ENCODE measurements around the gene LIN54. TPM values are rescaled to one million over a fixed set of nuclear protein-coding genes. Genes with fewer than 3 reads are reported as not detected.

Gene LIN54
- total and polyA plus RNA-seq, 2 of the 4 experiments (the other 2 are of a cell fraction), result 5.3 to 26.9 TPM

DNA sequence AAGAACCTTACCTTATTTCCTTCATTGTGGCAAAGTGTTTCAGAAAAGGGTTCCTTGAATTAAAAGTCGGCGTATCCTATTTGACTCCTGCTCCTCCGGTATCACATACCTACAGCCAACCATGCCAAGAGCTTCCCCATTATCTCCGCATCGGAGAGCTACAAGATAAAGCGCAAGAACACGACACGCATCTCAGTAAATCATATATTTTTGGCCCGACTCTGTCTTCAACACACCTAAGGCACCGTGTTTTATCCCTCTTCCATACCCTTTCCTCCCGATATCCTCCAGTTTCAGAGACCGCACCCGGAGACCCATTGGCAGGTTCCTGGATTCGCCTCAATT, 110.6 kb downstream of the LIN54 start:
- Histone ChIP-seq H2AK5ac (ENCODE audit: low read depth, low read length) (peak overlapping the region; percentile 46; the same call in 1 of the 2 replicates), H3K18ac (ENCODE audit: low read depth, low read length) (0 out of 2 replicates have a peak overlapping the region, but pooled peaks have one; percentile 18), H4K5ac (ENCODE audit: low read depth, low read length) (0 out of 2 replicates have a peak overlapping the region, but pooled peaks have one; percentile 10), H2BK5ac (ENCODE audit: low read depth, low read length, poor library complexity, severe bottlenecking) (peak overlapping the region; percentile 88), H3K23ac (ENCODE audit: low read depth, low read length) (peak overlapping the region; percentile 85), H3K4me2 (ENCODE audit: low read depth, low read length) (peak overlapping the region; percentile 63), H3K4me1 (ENCODE audit: control insufficient read depth, insufficient read depth, low read length) (no peaks in the 10 kb centered on the region), H3K27ac (ENCODE audit: insufficient read depth, low read length) (peak overlapping the region; percentile 41), H2AK9ac (replicated peaks; ENCODE audit: low read depth, low read length, poor library complexity) (peak overlapping the region; percentile 90), H2BK120ac (ENCODE audit: low read depth, low read length) (peak overlapping the region; percentile 30), H3K36me3 (ENCODE audit: control insufficient read depth, insufficient read depth, low read length) (no peaks in the 10 kb centered on the region), H3K9me3 (ENCODE audit: control insufficient read depth, insufficient read depth, low read length) (no peaks in the 10 kb centered on the region), H3K9me1 (ENCODE audit: insufficient read depth, low read length) (peaks cover 2% of the 10 kb centered on the region; the same call in 1 of the 2 replicates), H3K56ac (ENCODE audit: extremely low read depth, insufficient read depth, low read length) (peak overlapping the region; percentile 80), H3K4me3 (ENCODE audit: insufficient read depth, low read depth, low read length) (peak overlapping the region; percentile 69), H2BK20ac (ENCODE audit: low read depth, low read length) (no peak overlapping the region), H3K14ac (replicated peaks; ENCODE audit: low read depth, low read length) (peak overlapping the region; percentile 79), H3K4ac (ENCODE audit: low read depth, low read length) (peak overlapping the region; percentile 79), H2AFZ (replicated peaks; ENCODE audit: low read length, poor library complexity) (peak overlapping the region; percentile 93), H3K9ac (ENCODE audit: low read depth, low read length) (peak overlapping the region; percentile 86), H4K20me1 (ENCODE audit: insufficient read depth, low read length) (peaks cover 6% of the 10 kb centered on the region; the same call in 1 of the 2 replicates), H2BK15ac (ENCODE audit: low read depth, low read length) (0 out of 3 replicates have a peak overlapping the region, but pooled peaks have one; percentile 13), H4K8ac (ENCODE audit: low read depth in 2 of 2, low read length in 2 of 2) (peak overlapping the region; percentile 31 to 45; a peak in 3 of 4 replicates), H3K27me3 (ENCODE audit: control insufficient read depth, insufficient read depth, low read length) (no peaks in the 10 kb centered on the region), H3K79me1 (ENCODE audit: low read depth in 1 of 2, low read length in 2 of 2) (peaks cover 0 to 17% of the 10 kb centered on the region in 2 experiments; a peak in 2 of 4 replicates), H4K91ac (ENCODE audit: insufficient read depth, low read depth, low read length) (peak overlapping the region; percentile 48)
- WGBS, 2 experiments (ENCODE audit: extremely low coverage in 2 of 2, insufficient read length in 1 of 2), result 0% methylated on average over 7 of the region's 14 CpGs; no CpG with 5 or more reads in 1 of the 2 experiments
- no peak for TF ChIP-seq POLR2A (IDR thresholded peaks at IDR 0.05; ENCODE audit: low read depth, low read length)
- 0 out of 2 replicates have a peak, but pooled peaks have one; percentile 58 for TF ChIP-seq CHD1 (IDR thresholded peaks at IDR 0.05; ENCODE audit: low read depth, low read length)
- no peak for TF ChIP-seq CEBPB (IDR thresholded peaks at IDR 0.05; ENCODE audit: low read depth, low read length)
- TF ChIP-seq MAZ (IDR thresholded peaks at IDR 0.05; ENCODE audit: borderline replicate concordance, low read depth, low read length), result no peak
- ChIA-PET CTCF (no interaction called here), POLR2A (ENCODE audit: unreplicated experiment) (no interaction called here)
- peak; percentile 44 for DNase-seq
- ATAC-seq (ENCODE audit: low read depth), result peak; percentile 2
- BruUV-seq (replicated peaks), result TSS peak; percentile 42
- intact Hi-C loops (cut with micrococcal nuclease), result loop anchor here (1.0 kb wide), 2 partner anchors 112 to 135 kb away; partner anchors contain the start of gene COPS4
- in situ Hi-C loops (cut with MboI; ENCODE audit: low sequenced_read_pairs), result no loop called here
- dilution Hi-C loops (cut with HindIII; ENCODE audit: low sequenced_read_pairs, unreplicated experiment), result no loop called here

All from IMR-90 (cell line).